ENCODE results near the gene SPTBN1.

SPTBN1 gene

DNA sequence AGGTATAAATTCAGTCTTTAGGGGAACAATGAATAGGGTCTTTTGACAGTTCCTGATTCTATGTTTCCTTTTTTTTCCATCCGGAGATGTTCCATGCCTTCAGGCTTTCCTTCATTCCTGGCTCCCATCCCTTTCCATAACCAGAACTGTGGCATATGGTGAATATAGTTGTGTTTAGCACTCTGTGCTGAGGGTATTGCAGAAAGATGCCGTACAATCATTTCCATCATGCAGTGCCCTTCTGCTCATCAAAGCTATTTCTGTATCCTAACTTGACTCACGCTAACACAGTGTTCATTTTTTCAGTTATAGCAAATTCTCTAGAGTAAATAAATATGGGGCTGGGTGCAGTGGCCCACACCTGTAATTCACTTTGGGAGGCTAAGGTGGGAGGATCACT lies 135.4 kb downstream of the SPTBN1 start:
- Histone ChIP-seq H3K4me3 (ENCODE audit: insufficient read depth, low read depth, low read length, poor library complexity, severe bottlenecking) (no peak overlapping the region), H3K27me3 (replicated peaks; ENCODE audit: control insufficient read depth, insufficient read depth, low read length, poor library complexity, severe bottlenecking) (no peaks in the 10 kb centered on the region), H3K27ac (ENCODE audit: insufficient read depth, low read length, poor library complexity, severe bottlenecking) (no peak overlapping the region), H3K4me1 (ENCODE audit: control insufficient read depth, insufficient read depth, low read length, poor library complexity, severe bottlenecking) (peaks cover 59% of the 10 kb centered on the region), H3K36me3 (ENCODE audit: control insufficient read depth, insufficient read depth, low read length) (no peaks in the 10 kb centered on the region), H3K9me3 (ENCODE audit: control insufficient read depth, low read length) (no peaks in the 10 kb centered on the region)
- no peak for DNase-seq

DNA sequence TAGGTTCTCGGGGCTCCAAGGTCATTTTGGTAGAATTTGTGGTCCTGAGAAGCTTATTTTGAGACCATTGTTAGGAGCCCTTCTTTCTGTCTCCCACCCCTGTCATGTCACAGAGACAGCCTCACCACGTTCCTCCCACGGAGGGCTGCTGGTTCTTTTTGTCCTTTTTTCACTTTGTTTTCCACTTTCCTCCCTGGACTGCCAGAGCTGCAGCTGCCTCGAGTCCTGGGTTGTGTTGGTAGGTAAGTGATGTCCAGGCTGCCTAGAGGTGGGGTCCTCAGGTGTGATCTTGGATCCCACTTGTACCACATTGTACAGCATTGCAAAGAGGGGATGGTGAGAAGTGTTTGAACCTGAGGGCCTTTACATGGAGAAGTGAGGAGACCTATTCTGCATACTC lies 137.1 kb downstream of the SPTBN1 start:
- Histone ChIP-seq H3K27ac (ENCODE audit: insufficient read depth, low read length, poor library complexity, severe bottlenecking) (no peak overlapping the region), H3K9me3 (ENCODE audit: control insufficient read depth, low read length) (no peaks in the 10 kb centered on the region), H3K36me3 (ENCODE audit: control insufficient read depth, insufficient read depth, low read length) (no peaks in the 10 kb centered on the region), H3K27me3 (replicated peaks; ENCODE audit: control insufficient read depth, insufficient read depth, low read length, poor library complexity, severe bottlenecking) (no peaks in the 10 kb centered on the region), H3K4me1 (ENCODE audit: control insufficient read depth, insufficient read depth, low read length, poor library complexity, severe bottlenecking) (peaks cover 58% of the 10 kb centered on the region), H3K4me3 (ENCODE audit: insufficient read depth, low read depth, low read length, poor library complexity, severe bottlenecking) (no peak overlapping the region)
- no peak for DNase-seq

DNA sequence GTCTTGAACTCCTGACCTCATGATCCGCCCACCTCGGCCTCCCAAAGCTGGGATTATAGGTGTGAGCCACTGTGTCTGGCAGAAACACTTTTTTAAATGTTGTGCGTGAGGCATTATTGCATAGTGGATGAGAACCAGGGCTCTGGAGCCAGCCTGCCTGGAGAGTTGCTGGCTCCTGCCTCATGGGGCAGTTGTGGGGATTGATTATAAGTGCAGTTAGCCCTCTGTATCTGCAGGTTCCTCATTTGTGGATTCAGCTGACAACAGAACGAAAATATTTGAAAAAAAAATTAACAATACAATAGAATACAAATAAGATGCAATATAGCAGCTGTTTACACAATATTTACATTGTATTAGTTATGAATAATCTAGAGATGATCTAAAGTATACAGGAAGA lies 137.9 kb downstream of the SPTBN1 start:
- Histone ChIP-seq H3K4me1 (ENCODE audit: control insufficient read depth, insufficient read depth, low read length, poor library complexity, severe bottlenecking) (peaks cover 59% of the 10 kb centered on the region), H3K4me3 (ENCODE audit: insufficient read depth, low read depth, low read length, poor library complexity, severe bottlenecking) (no peak overlapping the region), H3K9me3 (ENCODE audit: control insufficient read depth, low read length) (no peaks in the 10 kb centered on the region), H3K27ac (ENCODE audit: insufficient read depth, low read length, poor library complexity, severe bottlenecking) (no peak overlapping the region), H3K36me3 (ENCODE audit: control insufficient read depth, insufficient read depth, low read length) (peaks cover 4% of the 10 kb centered on the region), H3K27me3 (replicated peaks; ENCODE audit: control insufficient read depth, insufficient read depth, low read length, poor library complexity, severe bottlenecking) (no peaks in the 10 kb centered on the region)
- no peak for DNase-seq

DNA sequence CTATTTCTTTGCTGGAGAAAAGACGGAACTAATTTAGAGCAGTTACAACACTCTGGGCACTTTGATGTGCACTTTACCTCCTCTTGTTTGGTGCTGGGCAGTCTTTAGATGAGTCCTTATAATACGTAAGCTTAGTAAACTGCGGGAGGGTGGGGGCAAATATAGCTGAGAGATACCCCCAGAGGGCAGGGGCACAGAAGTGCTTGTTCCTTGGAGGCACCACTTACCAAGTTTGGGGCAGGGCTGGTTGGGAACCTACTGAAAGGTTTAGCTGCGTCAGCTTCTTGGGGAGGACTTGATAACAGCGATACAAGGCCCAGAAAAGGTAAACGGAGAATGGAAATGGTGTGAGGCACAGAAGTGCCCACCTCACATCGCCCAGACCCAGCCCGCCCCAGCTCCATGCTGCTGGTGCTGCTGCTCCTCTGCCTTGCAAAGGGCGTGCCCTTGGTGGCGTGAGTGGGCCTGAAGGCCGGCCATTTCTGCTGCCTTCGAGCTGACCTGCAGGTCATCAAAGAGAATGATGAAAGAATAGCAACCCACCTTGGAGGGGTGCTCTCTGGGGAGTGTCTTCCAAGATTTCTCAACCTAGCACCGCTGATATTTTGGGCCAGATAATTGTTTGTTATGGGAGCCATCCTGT lies 139.2 kb downstream of the SPTBN1 start:
- Histone ChIP-seq H3K27me3 (replicated peaks; ENCODE audit: control insufficient read depth, insufficient read depth, low read length, poor library complexity, severe bottlenecking) (no peaks in the 10 kb centered on the region), H3K36me3 (ENCODE audit: control insufficient read depth, insufficient read depth, low read length) (peaks cover 6% of the 10 kb centered on the region), H3K9me3 (ENCODE audit: control insufficient read depth, low read length) (no peaks in the 10 kb centered on the region), H3K4me1 (ENCODE audit: control insufficient read depth, insufficient read depth, low read length, poor library complexity, severe bottlenecking) (peaks cover 61% of the 10 kb centered on the region), H3K27ac (ENCODE audit: insufficient read depth, low read length, poor library complexity, severe bottlenecking) (no peak overlapping the region), H3K4me3 (ENCODE audit: insufficient read depth, low read depth, low read length, poor library complexity, severe bottlenecking) (no peak overlapping the region)
- no peak for DNase-seq

DNA sequence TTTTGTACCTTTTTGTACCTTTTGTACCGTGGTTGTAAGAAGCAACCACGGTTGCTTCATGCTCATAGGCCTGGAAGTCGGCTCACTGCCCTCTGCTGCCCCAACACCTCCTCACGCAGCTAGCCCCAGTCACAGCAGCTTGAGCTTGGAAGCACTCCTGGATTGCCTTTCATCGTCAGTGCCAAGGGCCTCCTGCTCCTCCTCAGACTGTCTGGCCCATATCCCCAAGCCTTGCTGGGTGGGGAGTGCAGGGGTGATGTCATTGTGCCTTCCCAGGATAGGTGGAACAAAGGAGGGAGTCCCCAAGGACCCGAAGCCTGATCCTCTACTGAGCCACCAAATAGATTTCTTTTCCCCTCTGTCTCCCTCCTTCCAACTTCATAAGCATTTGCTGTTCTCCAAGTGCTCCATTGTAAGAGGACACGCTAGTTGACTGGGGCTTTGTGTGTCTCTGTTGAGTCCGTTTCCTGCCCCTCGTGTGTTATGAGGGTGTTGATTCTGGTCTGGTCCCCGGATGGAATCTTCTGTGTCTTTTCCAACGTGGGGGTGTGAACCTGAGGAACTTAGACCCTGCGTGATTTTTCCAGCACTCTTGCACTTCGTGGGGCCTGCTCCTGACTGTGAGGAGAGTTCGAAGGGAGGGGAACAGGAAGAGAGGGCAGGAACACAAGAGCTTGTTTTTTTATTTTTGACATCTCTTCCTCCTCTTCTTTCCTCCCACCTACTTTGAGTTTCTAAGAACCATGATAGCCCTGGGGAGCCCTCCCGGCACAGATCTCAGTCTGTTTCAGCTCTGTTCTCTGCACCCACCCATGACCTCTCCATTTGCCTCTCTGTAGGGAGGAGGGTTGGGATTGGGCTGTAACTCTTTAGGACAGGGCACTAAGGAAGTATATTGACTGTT lies 140.1 kb downstream of the SPTBN1 start:
- Histone ChIP-seq H3K4me1 (ENCODE audit: control insufficient read depth, insufficient read depth, low read length, poor library complexity, severe bottlenecking) (peaks cover 61% of the 10 kb centered on the region), H3K4me3 (ENCODE audit: insufficient read depth, low read depth, low read length, poor library complexity, severe bottlenecking) (peak overlapping the region; percentile 35), H3K36me3 (ENCODE audit: control insufficient read depth, insufficient read depth, low read length) (peaks cover 6% of the 10 kb centered on the region), H3K9me3 (ENCODE audit: control insufficient read depth, low read length) (no peaks in the 10 kb centered on the region), H3K27me3 (replicated peaks; ENCODE audit: control insufficient read depth, insufficient read depth, low read length, poor library complexity, severe bottlenecking) (no peaks in the 10 kb centered on the region), H3K27ac (ENCODE audit: insufficient read depth, low read length, poor library complexity, severe bottlenecking) (peak overlapping the region; percentile 65)
- no peak for DNase-seq

DNA sequence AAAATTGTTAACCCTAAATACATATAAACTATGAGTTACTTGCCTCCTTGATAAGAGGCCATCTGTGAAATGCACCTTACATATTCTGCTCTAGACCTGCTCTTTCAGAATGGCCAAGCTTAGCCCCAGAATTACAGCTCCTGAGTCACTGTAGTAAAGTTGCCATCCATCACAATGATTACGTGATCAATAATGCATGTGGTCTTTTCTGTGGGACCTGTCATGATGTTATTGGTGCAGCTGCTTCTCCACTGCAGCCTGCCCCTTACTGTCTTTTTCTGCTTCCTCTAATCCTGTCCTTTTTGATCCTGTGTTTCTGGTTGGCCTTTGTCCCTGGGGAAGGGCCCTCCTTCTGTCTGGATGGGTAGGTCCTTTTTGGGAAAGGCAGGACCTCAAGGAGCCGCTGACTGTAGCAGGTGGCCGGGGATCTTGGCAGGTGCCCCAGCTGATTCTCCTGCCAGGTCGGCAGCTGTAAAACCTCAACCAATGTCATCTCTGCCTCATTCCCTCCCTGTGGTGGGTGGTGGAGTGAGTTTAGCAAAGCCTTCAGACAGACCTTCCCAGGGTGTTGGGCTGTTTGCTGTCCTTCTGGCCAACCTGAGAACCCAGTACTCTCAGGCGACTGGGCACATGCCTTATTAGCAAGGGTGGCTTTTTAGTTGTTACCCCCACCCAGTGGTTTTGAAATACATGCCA lies 141.2 kb downstream of the SPTBN1 start:
- Histone ChIP-seq H3K36me3 (ENCODE audit: control insufficient read depth, insufficient read depth, low read length) (peaks cover 6% of the 10 kb centered on the region), H3K9me3 (ENCODE audit: control insufficient read depth, low read length) (no peaks in the 10 kb centered on the region), H3K27me3 (replicated peaks; ENCODE audit: control insufficient read depth, insufficient read depth, low read length, poor library complexity, severe bottlenecking) (no peaks in the 10 kb centered on the region), H3K4me3 (ENCODE audit: insufficient read depth, low read depth, low read length, poor library complexity, severe bottlenecking) (peak overlapping the region; percentile 35), H3K4me1 (ENCODE audit: control insufficient read depth, insufficient read depth, low read length, poor library complexity, severe bottlenecking) (peaks cover 63% of the 10 kb centered on the region), H3K27ac (ENCODE audit: insufficient read depth, low read length, poor library complexity, severe bottlenecking) (peak overlapping the region; percentile 65)
- DNase-seq, result no peak

DNA sequence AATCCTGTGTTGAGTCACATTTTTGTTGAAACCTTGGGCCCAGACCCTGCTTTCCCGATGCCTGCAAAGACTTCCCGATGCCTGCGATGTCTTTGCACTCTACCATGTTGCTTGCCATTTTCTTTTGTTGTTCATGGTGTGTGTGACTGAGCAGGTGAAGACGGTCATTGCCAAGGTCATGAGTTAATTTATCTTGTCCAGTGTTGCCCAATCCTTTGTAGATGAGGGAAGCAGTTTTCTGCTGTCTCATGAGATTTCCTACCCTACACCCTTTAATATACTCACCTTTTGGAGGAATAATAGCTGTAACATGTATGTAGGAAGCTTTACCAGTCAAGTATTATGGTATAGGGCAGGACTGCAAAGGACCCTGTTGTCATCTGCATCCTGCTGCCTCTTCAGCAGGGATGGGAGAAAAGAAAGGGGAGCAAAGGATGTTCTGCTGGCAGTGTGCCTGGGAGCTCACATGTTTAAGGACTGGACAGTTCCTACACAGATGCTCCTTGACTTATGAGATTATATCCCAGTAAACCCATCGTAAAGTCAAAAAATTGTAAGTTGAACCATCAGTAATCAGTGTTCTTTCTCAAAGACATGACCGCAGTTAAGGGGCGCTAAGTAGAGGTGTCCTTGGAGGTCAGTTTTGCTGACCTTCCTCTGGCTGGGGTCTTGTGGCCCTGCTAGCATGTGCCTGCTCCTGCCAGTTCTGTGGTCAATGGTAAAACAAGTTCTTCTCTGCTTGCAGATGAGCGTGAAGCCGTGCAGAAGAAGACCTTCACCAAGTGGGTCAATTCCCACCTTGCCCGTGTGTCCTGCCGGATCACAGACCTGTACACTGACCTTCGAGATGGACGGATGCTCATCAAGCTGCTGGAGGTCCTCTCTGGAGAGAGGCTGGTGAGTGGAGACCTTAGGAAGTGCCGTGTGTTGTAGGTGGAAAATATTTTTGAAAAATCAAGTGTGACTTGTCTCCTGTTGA lies 142.5 kb downstream of the SPTBN1 start:
- Histone ChIP-seq H3K36me3 (ENCODE audit: control insufficient read depth, insufficient read depth, low read length) (peaks cover 6% of the 10 kb centered on the region), H3K27me3 (replicated peaks; ENCODE audit: control insufficient read depth, insufficient read depth, low read length, poor library complexity, severe bottlenecking) (no peaks in the 10 kb centered on the region), H3K27ac (ENCODE audit: insufficient read depth, low read length, poor library complexity, severe bottlenecking) (no peak overlapping the region), H3K9me3 (ENCODE audit: control insufficient read depth, low read length) (no peaks in the 10 kb centered on the region), H3K4me3 (ENCODE audit: insufficient read depth, low read depth, low read length, poor library complexity, severe bottlenecking) (no peak overlapping the region), H3K4me1 (ENCODE audit: control insufficient read depth, insufficient read depth, low read length, poor library complexity, severe bottlenecking) (peaks cover 71% of the 10 kb centered on the region)
- DNase-seq, result no peak

DNA sequence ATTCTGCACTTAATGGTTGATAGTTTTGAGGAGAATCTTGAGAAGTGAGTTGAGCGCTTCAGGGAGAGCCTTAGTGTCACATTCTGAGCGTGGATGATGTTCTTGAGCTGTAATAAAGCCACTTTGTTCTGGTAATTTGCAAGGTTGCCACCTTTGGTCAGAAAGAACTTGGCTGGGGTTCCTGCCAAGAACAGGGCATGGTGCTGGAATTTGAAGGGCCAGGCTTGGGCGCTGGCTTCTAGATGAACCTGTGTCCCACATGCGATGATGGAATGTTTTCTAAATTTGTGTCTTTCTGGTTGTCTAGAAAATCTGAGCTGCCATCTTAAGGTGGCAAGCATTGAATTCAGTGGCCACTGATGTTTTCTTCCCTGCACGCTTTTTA lies 143.2 kb downstream of the SPTBN1 start:
- no peaks in the 10 kb centered on the region for H3K9me3 ChIP-seq (ENCODE audit: control insufficient read depth, low read length)
- no peak overlapping the region for H3K4me3 ChIP-seq (ENCODE audit: insufficient read depth, low read depth, low read length, poor library complexity, severe bottlenecking)
- H3K27ac ChIP-seq (ENCODE audit: insufficient read depth, low read length, poor library complexity, severe bottlenecking), result no peak overlapping the region
- DNase-seq, result no peak
- H3K27me3 ChIP-seq (replicated peaks; ENCODE audit: control insufficient read depth, insufficient read depth, low read length, poor library complexity, severe bottlenecking), result no peaks in the 10 kb centered on the region
- peaks cover 77% of the 10 kb centered on the region for H3K4me1 ChIP-seq (ENCODE audit: control insufficient read depth, insufficient read depth, low read length, poor library complexity, severe bottlenecking)
- peaks cover 6% of the 10 kb centered on the region for H3K36me3 ChIP-seq (ENCODE audit: control insufficient read depth, insufficient read depth, low read length)

DNA sequence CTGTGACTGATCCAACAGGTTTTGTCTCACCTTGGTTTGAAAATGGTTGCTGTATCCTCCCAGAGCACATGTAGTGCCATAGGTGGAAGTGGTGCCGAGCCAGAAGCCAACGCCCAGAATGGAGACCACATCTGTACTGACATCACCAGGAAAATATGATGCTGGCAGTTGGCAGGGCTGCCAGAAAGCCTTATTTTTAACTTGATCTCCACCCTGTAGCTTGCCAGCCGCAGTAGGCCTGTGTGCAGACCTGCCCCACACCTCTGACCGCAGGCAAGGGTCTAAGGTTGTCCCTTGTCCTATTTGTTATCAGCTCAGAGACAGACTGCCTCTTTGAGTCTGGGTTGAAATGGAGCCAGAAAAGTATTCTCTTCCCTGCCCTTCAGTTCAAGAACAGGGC lies 143.8 kb downstream of the SPTBN1 start:
- no peaks in the 10 kb centered on the region for H3K9me3 ChIP-seq (ENCODE audit: control insufficient read depth, low read length)
- peaks cover 6% of the 10 kb centered on the region for H3K36me3 ChIP-seq (ENCODE audit: control insufficient read depth, insufficient read depth, low read length)
- no peak overlapping the region for H3K4me3 ChIP-seq (ENCODE audit: insufficient read depth, low read depth, low read length, poor library complexity, severe bottlenecking)
- no peak overlapping the region for H3K27ac ChIP-seq (ENCODE audit: insufficient read depth, low read length, poor library complexity, severe bottlenecking)
- DNase-seq, result no peak
- H3K4me1 ChIP-seq (ENCODE audit: control insufficient read depth, insufficient read depth, low read length, poor library complexity, severe bottlenecking), result peaks cover 81% of the 10 kb centered on the region
- no peaks in the 10 kb centered on the region for H3K27me3 ChIP-seq (replicated peaks; ENCODE audit: control insufficient read depth, insufficient read depth, low read length, poor library complexity, severe bottlenecking)

Data from effector memory CD4-positive, alpha-beta T cell (primary cell).